Measurements from ENCODE around the gene RNF217.
"Not testable (repeated sequence)": the region's sequence is repeated elsewhere in the genome, so short reads cannot be mapped to it uniquely, and the experiment has no call there.

Gene RNF217

DNA sequence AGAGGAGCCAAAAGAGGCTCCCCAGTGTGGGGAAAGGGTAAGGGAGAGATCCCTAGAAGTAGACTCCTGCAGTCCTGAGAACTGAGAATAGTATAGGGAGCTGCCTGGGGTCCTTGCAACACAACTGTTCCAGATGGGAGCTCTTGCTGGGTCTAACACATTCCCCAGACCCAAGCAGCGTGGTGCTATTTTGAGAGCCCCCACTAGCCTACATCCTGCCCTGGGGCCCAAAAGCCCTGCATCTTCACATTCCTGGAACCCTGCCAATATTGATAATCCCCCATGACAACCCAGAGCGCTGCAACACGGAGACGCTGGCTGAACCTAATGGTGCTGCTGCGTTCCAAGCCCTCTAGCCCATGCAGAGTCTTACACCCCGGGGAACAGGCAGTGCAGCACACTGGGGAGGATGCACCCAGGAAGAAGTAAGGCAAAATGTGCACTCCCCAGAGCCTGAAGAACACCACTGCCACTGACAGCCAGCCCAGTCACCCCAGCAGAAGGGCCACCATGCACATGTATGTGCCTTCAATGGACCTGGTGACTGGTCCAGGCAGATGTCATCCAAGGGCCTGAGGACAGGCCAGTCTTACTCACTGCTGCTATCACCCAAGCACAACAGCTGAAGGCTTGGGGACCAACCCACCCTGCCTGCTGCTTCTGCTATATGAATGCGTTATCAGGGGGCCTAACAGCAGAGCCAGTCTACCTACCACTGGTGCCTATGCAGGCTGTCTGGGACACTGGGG, 7.0 kb upstream of the RNF217 start:
- Mint-ChIP-seq H3K36me3 (ENCODE audit: low read depth) (no peaks in the 10 kb centered on the region), H3K4me1 (ENCODE audit: low read depth) (no peaks in the 10 kb centered on the region), H3K27me3 (ENCODE audit: low read depth) (peaks cover 16% of the 10 kb centered on the region), H3K9me3 (no peaks in the 10 kb centered on the region), H3K4me3 (no peak overlapping the region), H3K27ac (no peak overlapping the region)
- DNase-seq (ENCODE audit: low spot score) = no peak

DNA sequence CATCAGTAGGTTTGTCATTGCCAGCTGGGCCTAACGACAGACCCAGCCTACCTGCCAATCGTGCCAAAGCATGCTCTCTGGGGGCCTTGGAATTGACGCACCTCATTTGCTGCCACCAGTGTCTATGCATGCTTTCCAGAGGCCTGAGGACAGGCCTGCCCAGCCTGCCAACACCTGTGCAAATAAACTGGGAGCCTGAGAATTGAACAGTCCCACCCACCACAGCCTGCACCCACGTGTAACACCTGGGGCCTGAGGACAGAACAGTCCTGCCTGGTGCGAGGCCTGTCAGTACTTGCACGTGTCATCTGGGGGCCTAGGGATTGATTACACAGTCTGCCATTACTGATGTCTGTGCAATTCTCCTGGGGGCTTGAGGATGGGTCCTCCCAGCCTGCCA, 6.2 kb upstream of the RNF217 start:
- H3K27ac Mint-ChIP-seq = no peak overlapping the region
- H3K27me3 Mint-ChIP-seq (ENCODE audit: low read depth) = peaks cover 23% of the 10 kb centered on the region
- no peaks in the 10 kb centered on the region for H3K36me3 Mint-ChIP-seq (ENCODE audit: low read depth)
- no peak for DNase-seq (ENCODE audit: low spot score)
- no peak overlapping the region for H3K4me3 Mint-ChIP-seq
- H3K4me1 Mint-ChIP-seq (ENCODE audit: low read depth) = no peaks in the 10 kb centered on the region
- H3K9me3 Mint-ChIP-seq = no peaks in the 10 kb centered on the region

DNA sequence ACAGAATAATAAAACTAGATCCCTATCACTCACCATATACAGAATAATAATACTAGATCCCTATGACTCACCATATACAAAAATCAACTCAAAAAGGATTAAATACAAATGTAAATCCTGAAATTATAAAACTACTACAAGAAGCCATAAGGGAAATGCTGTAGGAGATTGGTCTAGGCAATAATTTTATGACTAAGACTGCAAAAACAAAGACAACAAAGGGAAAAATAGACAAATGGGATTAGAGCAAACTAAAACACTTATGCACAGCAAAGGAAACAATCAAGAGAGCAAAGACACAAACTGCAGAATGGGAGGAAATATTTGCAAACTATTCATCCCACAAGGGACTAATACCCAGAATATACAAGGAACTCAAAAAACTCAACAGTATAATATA, 4.1 kb upstream of the RNF217 start:
- H3K27ac Mint-ChIP-seq = no peak overlapping the region
- H3K9me3 Mint-ChIP-seq = no peaks in the 10 kb centered on the region
- DNase-seq (ENCODE audit: low spot score) = no peak
- H3K4me3 Mint-ChIP-seq = no peak overlapping the region
- no peaks in the 10 kb centered on the region for H3K36me3 Mint-ChIP-seq (ENCODE audit: low read depth)
- H3K27me3 Mint-ChIP-seq (ENCODE audit: low read depth) = peaks cover 33% of the 10 kb centered on the region
- H3K4me1 Mint-ChIP-seq (ENCODE audit: low read depth) = peaks cover 3% of the 10 kb centered on the region

DNA sequence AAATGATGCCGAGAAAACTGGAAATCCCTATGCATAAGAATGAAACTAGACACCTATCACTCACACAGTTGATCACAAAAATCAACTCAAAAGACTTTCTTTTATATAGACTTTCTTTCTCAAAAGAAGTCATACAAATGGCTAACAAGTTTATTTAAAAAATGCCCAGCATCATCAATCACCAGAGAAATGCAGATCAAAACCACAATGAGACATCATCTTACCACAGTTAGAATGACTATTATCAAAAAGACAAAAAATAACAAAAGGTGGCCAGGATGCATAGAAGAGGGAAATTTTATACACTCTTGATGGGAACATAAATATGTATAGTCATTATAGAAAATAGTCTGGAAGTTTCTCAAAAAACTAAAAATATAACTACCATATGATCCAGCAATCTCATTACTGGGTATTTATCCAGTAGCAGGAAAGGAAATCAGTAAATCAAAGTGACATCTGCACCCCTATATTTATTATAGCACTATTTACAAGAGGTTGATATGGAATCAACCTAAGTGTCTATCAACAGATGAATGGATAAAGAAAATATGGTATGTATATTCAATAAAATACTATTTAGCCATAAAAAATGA, 3.4 kb upstream of the RNF217 start:
- H3K4me3 Mint-ChIP-seq = no peak overlapping the region
- DNase-seq (ENCODE audit: low spot score) = no peak
- no peak overlapping the region for H3K27ac Mint-ChIP-seq
- H3K27me3 Mint-ChIP-seq (ENCODE audit: low read depth) = peaks cover 40% of the 10 kb centered on the region
- H3K36me3 Mint-ChIP-seq (ENCODE audit: low read depth) = no peaks in the 10 kb centered on the region
- no peaks in the 10 kb centered on the region for H3K9me3 Mint-ChIP-seq
- H3K4me1 Mint-ChIP-seq (ENCODE audit: low read depth) = peaks cover 8% of the 10 kb centered on the region

DNA sequence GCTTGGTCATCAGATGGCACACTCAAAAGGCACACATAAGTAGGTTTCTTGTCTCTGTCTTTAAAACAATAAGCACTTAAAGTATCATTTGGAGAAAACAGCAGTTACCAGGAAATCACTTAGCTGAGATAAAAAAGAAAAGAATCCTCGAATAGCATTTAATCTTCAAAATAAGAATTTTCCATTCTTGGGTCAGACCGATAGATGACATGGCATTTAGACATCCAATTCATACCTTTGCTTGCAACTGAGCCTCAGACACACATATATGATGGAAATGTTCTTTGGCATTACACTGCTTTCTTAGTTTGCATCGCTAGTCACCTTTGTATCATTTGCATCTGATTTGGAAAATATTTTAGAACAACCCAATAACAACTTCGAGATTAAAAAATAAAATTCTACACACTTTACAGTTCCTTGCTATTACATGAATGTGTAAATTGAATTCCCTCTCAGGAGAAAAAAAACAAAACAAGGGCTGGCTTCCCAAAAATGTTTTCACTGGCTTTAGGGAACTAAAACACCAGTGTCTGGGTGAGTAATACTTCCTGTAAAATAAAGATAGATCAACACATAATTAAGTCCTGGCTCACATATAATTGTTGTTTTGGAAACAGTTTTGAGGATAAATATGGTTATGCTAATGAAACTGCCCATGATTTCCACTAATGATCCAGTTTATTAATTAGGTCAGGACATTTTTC, 1.3 kb upstream of the RNF217 start:
- Mint-ChIP-seq H3K27ac (no peak overlapping the region), H3K27me3 (ENCODE audit: low read depth) (peaks cover 54% of the 10 kb centered on the region)

DNA sequence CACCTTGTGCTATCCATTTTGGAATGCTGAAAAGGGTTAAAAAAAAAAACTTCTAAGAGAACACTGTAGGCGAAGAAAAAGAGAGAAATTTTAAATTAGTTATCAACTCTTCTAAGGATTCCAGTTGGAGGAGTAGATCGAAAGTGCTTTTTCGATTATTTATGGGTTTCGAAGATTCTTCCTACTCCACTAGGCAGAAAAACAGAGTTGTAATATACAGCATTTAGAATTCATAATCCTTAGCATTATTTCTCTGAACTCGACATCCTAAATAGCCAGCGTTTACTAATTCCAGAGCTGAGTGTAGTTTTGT, 817 bp upstream of the RNF217 start:
- H3K36me3 Mint-ChIP-seq (ENCODE audit: low read depth) = no peaks in the 10 kb centered on the region
- H3K27me3 Mint-ChIP-seq (ENCODE audit: low read depth) = peaks cover 56% of the 10 kb centered on the region
- DNase-seq (ENCODE audit: low spot score) = no peak
- H3K27ac Mint-ChIP-seq = no peak overlapping the region
- H3K4me1 Mint-ChIP-seq (ENCODE audit: low read depth) = peaks cover 10% of the 10 kb centered on the region
- H3K4me3 Mint-ChIP-seq = peak overlapping the region; percentile 78
- H3K9me3 Mint-ChIP-seq = no peaks in the 10 kb centered on the region

More for the DNA sequence above, 1.3 kb upstream of the RNF217 start:
- DNase-seq (ENCODE audit: low spot score) = no peak
- Mint-ChIP-seq H3K4me1 (ENCODE audit: low read depth) (peaks cover 10% of the 10 kb centered on the region), H3K36me3 (ENCODE audit: low read depth) (no peaks in the 10 kb centered on the region), H3K4me3 (peak overlapping the region; percentile 78), H3K9me3 (no peaks in the 10 kb centered on the region)

DNA sequence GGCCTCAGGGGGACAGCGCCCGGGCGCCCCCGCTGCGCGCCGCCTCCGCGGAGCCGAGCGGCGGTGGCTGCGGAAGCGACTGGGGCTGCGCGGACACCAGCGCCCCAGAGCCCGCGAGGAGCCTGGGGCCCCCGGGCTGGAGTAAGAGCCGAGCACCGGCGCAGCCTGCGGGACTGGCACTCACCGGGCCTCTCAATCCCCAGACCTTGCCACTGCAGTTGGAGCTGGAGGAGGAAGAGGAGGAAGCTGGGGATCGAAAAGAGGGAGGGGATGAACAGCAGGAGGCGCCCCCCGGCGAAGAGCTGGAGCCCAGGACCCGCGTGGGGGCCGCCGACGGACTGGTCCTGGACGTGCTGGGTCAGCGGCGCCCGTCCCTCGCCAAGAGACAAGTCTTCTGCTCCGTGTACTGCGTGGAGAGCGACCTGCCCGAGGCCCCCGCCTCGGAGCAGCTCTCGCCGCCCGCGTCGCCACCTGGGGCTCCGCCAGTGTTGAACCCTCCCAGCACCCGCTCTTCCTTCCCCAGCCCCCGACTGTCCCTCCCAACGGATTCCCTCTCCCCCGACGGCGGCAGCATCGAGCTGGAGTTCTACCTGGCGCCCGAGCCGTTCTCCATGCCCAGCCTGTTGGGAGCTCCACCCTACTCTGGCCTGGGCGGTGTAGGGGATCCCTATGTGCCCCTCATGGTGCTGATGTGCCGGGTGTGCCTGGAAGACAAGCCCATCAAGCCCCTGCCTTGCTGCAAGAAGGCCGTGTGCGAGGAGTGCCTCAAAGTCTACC, 590 bp downstream of the RNF217 start:
- DNase-seq (ENCODE audit: low spot score) = no peak
- H3K9me3 Mint-ChIP-seq = no peaks in the 10 kb centered on the region
- H3K4me3 Mint-ChIP-seq = peak overlapping the region; percentile 72
- peaks cover 10% of the 10 kb centered on the region for H3K4me1 Mint-ChIP-seq (ENCODE audit: low read depth)
- H3K36me3 Mint-ChIP-seq (ENCODE audit: low read depth) = no peaks in the 10 kb centered on the region
- H3K27me3 Mint-ChIP-seq (ENCODE audit: low read depth) = peaks cover 56% of the 10 kb centered on the region
- H3K27ac Mint-ChIP-seq = no peak overlapping the region

DNA sequence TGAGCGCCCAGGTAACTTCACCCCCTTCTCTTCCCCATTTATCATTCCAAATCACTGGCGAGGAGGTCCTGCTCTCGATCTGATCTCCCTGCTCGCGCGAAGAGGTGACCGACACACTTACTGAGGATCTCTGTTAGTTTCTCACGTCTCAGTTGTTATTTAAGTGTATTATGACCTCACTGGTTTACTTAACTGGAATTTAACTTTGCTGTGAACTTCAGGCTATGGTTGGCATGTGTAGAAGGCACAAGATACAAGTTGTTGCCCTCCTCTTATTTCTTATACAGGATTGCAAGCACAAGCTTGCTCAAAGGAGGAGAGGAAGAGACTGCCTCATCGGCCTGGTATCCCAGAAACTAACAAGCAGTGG, 1.2 kb downstream of the RNF217 start:
- H3K4me1 Mint-ChIP-seq (ENCODE audit: low read depth) = peaks cover 10% of the 10 kb centered on the region

DNA sequence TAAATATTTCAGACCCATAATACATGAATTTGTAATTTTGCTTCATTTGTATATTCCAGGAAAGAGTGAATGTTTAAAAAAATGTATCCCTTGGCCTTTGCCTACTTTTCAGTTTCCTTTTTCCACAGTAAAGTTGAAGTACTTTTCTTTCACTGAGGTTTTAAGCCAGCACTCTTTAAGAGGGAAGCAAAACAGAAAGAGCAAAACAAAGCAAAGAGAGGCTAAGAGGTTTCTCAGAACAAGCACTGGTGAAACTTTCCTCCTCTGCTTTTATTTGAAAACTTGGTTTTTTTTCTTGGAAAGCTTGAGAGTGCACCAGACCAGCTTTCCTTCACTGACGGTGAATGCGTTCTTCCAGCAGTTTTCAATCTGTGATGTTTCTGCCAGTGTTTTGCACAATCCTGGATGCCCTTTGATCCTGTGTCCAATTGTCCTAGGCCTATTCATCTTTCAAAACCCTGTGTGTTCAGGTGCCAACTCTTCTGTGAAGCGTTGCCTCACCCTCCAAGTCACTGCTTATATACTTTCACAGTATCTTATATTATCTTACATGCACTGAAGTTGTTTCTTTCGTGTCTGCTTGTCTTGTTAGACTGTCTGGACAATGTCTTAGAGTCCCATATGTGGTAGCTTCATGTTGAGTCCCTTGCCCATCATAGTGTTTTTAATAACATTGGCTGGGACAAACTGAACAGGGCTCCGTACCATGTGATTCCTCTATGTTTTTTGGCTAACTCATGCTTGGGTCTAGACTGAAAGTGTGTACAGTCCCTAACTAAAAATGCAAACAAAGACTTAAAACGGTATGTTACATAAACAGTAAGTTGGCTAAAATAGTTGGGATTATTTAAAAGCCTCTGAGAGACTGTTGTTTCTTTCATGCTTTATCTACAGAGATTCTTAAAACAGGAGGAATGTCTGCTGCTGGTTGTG, 1.9 kb downstream of the RNF217 start:
- Mint-ChIP-seq H3K4me1 (ENCODE audit: low read depth) (peaks cover 10% of the 10 kb centered on the region), H3K9me3 (no peaks in the 10 kb centered on the region), H3K27me3 (ENCODE audit: low read depth) (peaks cover 54% of the 10 kb centered on the region), H3K27ac (no peak overlapping the region), H3K36me3 (ENCODE audit: low read depth) (no peaks in the 10 kb centered on the region), H3K4me3 (no peak overlapping the region)
- DNase-seq (ENCODE audit: low spot score) = no peak

More for the DNA sequence above, 1.2 kb downstream of the RNF217 start:
- H3K27ac Mint-ChIP-seq = no peak overlapping the region
- H3K36me3 Mint-ChIP-seq (ENCODE audit: low read depth) = no peaks in the 10 kb centered on the region
- H3K9me3 Mint-ChIP-seq = no peaks in the 10 kb centered on the region
- DNase-seq (ENCODE audit: low spot score) = no peak
- peaks cover 57% of the 10 kb centered on the region for H3K27me3 Mint-ChIP-seq (ENCODE audit: low read depth)
- peak overlapping the region; percentile 72 for H3K4me3 Mint-ChIP-seq

DNA sequence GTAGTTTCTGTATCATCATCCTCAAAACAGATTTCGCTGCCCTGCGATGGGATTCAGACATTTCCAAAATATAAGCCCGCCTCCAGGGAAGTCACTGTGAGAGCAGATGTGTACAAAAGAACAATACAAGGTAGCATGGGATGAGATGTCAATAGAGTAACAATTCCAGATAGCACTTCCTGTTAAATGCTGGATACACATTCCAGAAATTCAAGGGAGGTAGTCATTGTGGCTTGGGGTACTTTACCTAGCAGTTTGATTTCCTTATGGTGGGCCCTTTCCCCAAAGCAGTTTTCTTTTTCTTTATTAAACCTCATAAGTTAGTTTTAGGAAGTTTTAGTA, 2.5 kb downstream of the RNF217 start:
- no peak overlapping the region for H3K27ac Mint-ChIP-seq
- no peaks in the 10 kb centered on the region for H3K36me3 Mint-ChIP-seq (ENCODE audit: low read depth)
- H3K4me1 Mint-ChIP-seq (ENCODE audit: low read depth) = peaks cover 10% of the 10 kb centered on the region
- H3K9me3 Mint-ChIP-seq = no peaks in the 10 kb centered on the region
- DNase-seq (ENCODE audit: low spot score) = no peak
- H3K27me3 Mint-ChIP-seq (ENCODE audit: low read depth) = peaks cover 50% of the 10 kb centered on the region
- H3K4me3 Mint-ChIP-seq = no peak overlapping the region

DNA sequence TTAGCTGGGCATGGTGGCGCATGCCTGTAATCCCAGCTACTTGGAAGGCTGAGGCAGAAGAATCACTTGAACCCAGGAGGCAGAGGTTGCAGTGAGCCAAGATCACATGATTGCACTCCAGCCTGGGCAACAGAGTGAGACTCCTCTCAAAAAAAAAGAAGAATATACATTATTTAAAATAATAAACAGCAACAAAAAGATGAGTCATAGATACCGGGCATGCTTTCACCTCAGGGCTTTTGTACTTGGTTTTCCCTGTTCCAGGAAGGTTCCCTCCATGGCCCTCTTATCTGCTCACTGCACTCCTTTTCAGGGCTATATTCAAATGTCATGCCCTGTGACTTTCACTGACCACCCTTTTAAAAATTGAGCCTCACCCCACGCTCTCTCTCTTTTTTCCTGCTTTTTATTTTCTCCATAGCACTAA, 3.2 kb downstream of the RNF217 start:
- H3K4me1 Mint-ChIP-seq (ENCODE audit: low read depth) = peaks cover 10% of the 10 kb centered on the region
- H3K27ac Mint-ChIP-seq; H3K36me3 Mint-ChIP-seq (ENCODE audit: low read depth); DNase-seq (ENCODE audit: low spot score); H3K9me3 Mint-ChIP-seq; H3K4me3 Mint-ChIP-seq: not testable (repeated sequence)
- H3K27me3 Mint-ChIP-seq (ENCODE audit: low read depth) = peaks cover 43% of the 10 kb centered on the region

DNA sequence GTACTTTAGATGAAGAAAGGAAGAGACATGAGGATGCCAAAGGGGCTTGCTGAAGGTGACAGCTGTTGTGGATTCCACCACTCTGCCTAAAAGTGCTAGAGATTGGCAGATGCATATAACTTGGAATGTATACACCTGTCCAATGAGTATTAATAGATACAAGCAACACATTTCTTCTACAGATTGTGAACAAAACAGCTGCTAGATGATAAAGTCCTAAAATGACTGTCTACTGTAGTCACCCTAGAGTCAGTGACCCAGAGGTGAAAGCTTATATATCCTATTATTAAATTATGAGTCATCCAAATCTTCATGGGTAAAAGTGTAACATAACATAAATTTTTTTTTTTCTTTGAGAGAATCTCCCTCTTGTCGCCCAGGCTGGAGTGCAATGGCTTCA, 5.2 kb downstream of the RNF217 start:
- H3K4me3 Mint-ChIP-seq = no peak overlapping the region
- no peak overlapping the region for H3K27ac Mint-ChIP-seq
- no peaks in the 10 kb centered on the region for H3K9me3 Mint-ChIP-seq
- H3K27me3 Mint-ChIP-seq (ENCODE audit: low read depth) = peaks cover 32% of the 10 kb centered on the region
- H3K4me1 Mint-ChIP-seq (ENCODE audit: low read depth) = peaks cover 9% of the 10 kb centered on the region
- no peaks in the 10 kb centered on the region for H3K36me3 Mint-ChIP-seq (ENCODE audit: low read depth)
- no peak for DNase-seq (ENCODE audit: low spot score)

DNA sequence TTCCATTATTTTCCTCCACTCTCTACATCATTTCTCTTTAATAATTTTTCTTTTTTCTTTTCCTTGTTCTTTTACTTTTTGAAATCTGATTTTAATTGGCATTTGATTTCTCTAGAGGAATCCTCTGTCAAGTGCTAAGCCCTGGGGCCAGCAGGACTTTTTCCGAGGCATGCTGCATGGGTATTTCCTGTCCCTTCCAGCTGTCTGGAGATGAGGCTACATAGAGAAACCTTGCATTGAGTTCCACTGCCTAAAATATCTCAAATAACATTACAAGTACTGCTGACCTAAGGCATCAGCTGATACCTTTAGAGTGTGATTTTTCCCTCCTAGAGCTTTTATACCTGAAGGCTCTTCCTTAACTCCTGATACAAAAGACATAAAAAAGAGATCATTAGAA, 6.2 kb downstream of the RNF217 start:
- Mint-ChIP-seq H3K36me3 (ENCODE audit: low read depth) (no peaks in the 10 kb centered on the region), H3K4me3 (no peak overlapping the region), H3K27ac (no peak overlapping the region), H3K27me3 (ENCODE audit: low read depth) (peaks cover 28% of the 10 kb centered on the region), H3K4me1 (ENCODE audit: low read depth) (peaks cover 5% of the 10 kb centered on the region), H3K9me3 (no peaks in the 10 kb centered on the region)
- no peak for DNase-seq (ENCODE audit: low spot score)
